ENCODE measurements around the gene CXCL9. TPM values are rescaled to one million over a fixed set of nuclear protein-coding genes. Genes with fewer than 3 reads are reported as not detected.

CXCL9 gene
- total RNA-seq: not detected in 2 replicates

GRCh38 chr4:76007089-76007862 lies at the start of gene CXCL9:
Gene CXCL9 (minus strand): TSS chr4:76007509. CDS start chr4:76007449, 60 bp downstream.

DNA sequence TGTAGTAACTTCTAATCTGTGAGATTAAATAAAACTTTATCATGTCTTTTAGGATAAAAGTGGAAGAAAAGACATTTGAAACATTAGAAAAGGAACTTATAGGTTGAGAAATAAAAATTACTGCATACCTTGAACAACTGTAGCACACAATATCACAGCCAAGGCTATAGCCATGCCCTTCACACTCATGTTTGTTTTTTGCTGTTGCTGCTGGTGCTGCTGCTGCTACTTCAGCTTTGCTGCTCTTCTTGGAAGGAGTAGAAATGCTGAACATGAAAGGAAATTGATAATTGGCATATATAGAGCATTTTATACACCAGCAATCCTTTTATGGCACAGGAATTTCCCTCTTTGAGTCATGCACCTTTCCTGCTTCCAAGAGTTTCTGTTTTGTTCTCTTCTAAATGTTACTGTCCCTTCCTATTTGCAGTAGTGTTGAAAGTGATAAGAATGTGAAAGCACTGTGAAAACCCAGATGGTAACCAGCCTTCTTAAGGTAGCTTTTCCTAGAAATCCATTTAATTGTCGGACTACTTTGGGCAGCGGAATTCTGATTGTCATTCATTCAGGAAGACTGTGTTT lies 28.6 kb upstream of the CXCL9 start, which contains the start of gene CXCL11:
CXCL11 (minus strand) TSS at position 272 of the 582 bp plus-strand sequence; CDS start at position 189, 83 bp downstream.

DNA sequence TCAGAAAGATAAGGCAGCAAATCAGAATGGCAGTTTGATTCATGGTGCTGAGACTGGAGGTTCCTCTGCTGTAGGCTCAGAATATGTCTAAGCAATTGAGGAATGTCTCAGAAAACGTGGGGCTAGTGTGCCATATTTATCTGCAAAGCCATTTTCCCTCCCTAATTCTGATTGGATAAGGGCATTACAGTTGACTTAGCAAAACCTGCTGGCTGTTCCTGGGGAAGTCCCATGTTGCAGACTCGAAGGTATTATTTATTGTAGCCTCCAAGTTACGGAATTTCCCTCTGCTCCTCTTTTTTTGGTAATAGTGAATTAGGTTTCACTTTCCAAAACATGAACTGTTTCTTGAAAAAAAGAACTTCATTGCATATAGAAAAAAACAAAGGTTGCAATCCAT lies 16.1 kb upstream of the CXCL9 start, which contains the start of gene CXCL10:
CXCL10 (minus strand) TSS at position 109 of the 400 bp plus-strand sequence; CDS start at position 43, 66 bp downstream.

Other genes starting within 250 kb of the CXCL9 start
- not detected in 2 replicates for gene PPEF2, start 105.1 kb downstream of the CXCL9 start, total RNA-seq
- 22.1 and 22.9 TPM in 2 replicates for gene NAAA, start 66.5 kb downstream of the CXCL9 start, total RNA-seq
- 41.9 and 43.0 TPM in 2 replicates for gene SDAD1, start 16.6 kb downstream of the CXCL9 start, total RNA-seq
- gene CXCL10, start 16.0 kb upstream of the CXCL9 start, total RNA-seq: not detected in 2 replicates
- gene CXCL11, start 28.6 kb upstream of the CXCL9 start, total RNA-seq: not detected in 2 replicates
- not detected in 2 replicates for gene ART3, start 67.2 kb upstream of the CXCL9 start, total RNA-seq
- gene NUP54, start 140.9 kb upstream of the CXCL9 start, total RNA-seq: 58.3 and 59.0 TPM in 2 replicates
- 299 and 305 TPM in 2 replicates for gene SCARB2, start 206.3 kb upstream of the CXCL9 start, total RNA-seq
- gene FAM47E, start 244.2 kb upstream of the CXCL9 start, total RNA-seq: 5.1 and 6.1 TPM in 2 replicates

Measured in articular chondrocyte of knee joint (primary cell).